OCI-LY7 (cell line): Measurements from ENCODE around the gene CA5A.

Source experiments
- CTCF ChIP-seq: fragments of 200-600 bp; sonication (generic); conservative IDR thresholded peaks from 2 replicates; pipeline ENCODE4 v1.5.1; 2014; ENCODE audit warnings: mild to moderate bottlenecking, antibody characterized with exemption, low read length, moderate library complexity, mixed read lengths
- EZH2phosphoT487 ChIP-seq: fragments of 200-600 bp; sonication (generic); IDR thresholded peaks from 2 replicates; pipeline ENCODE4 v1.6.1; 2018; ENCODE audit warnings: low read depth, borderline replicate concordance, mild to moderate bottlenecking, mixed run types, antibody characterized with exemption, low read length, moderate library complexity, mixed read lengths

- TF ChIP-seq EZH2phosphoT487, result no peak
- TF ChIP-seq CTCF, result no peak
Observed at GRCh38 chr16:87929986-87930385, 6.3 kb downstream of the CA5A start.
